Spleen (tissue), 7 donors: ENCODE data around the gene LRP1.

Experiments
- CTCF ChIP-seq, 11 experiments: fragments of 200-600 bp in 7 of 11; fragments of 450-650 bp in 4 of 11; sonication (generic) in 4 of 11; IDR thresholded peaks in 8 of 11; conservative IDR thresholded peaks in 3 of 11; 1 replicate in 7 of 11; 2 replicates in 4 of 11; pipeline versions ENCODE4 v1.4.0 to v1.8.0; 2016 to 2021; ENCODE audit warnings: antibody characterized with exemption in 11 of 11, inconsistent platforms in 4 of 11, mild to moderate bottlenecking in 1 of 11
- POLR2A ChIP-seq, 3 donors: fragments of 450-650 bp; IDR thresholded peaks; one replicate each; pipeline ENCODE4 v1.5.1; 2017; ENCODE audit warnings: antibody characterized with exemption in 3 of 3, mild to moderate bottlenecking in 1 of 3
- donor health status: DM: no; HTN: no; CAD: no; lungs with moderate emphysema.
- donor health status: DM: no; HTN: no; CAD: no.
- donor health status: DM: no; HTN: no; CAD: no.

- TF ChIP-seq CTCF (IDR thresholded peaks at IDR 0.05 in 8 of 11, conservative IDR thresholded peaks at IDR 0.05 in 3 of 11): no peak
- TF ChIP-seq POLR2A (IDR thresholded peaks at IDR 0.05): no peak
These were observed 59.8 kb downstream of the LRP1 start for GRCh38 chr12:57188090-57188425.
